Measurements from ENCODE around the gene SDR39U1.

SDR39U1 gene

DNA sequence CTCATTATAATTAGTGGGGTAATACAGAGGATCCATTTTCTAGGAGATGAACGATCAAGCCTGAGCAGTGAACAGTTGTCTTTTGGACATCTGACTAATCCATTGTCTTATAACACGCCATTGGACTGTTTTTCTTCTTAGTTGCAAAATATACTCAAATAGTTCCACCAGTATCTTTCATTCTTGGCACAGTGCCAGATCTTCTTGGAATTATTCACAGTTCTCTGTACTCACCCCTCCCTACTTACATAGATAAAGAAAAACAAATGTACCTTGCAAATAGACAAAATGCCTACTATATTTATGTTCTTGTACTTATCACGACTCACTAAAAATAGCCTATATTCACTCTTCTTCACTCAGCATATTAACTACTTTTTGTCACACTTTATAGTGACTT lies 16.9 kb downstream of the SDR39U1 start:
- Histone ChIP-seq H3K27me3 (ENCODE audit: insufficient read depth, poor library complexity, severe bottlenecking) (no peaks in the 10 kb centered on the region), H3K4me3 (ENCODE audit: severe bottlenecking) (no peak overlapping the region), H3K27ac (ENCODE audit: poor library complexity, severe bottlenecking) (peak overlapping the region; percentile 72), H3K9me3 (ENCODE audit: severe bottlenecking) (no peaks in the 10 kb centered on the region), H3K36me3 (ENCODE audit: low read depth) (no peaks in the 10 kb centered on the region; the same call in 1 of the 2 replicates), H3K4me1 (ENCODE audit: insufficient read depth, poor library complexity, severe bottlenecking) (peaks cover 29% of the 10 kb centered on the region)
- DNase-seq (ENCODE audit: low spot score) (no peak), ATAC-seq (ENCODE audit: low read depth) (peak; percentile 43)
- TF ChIP-seq, protein P1, sequence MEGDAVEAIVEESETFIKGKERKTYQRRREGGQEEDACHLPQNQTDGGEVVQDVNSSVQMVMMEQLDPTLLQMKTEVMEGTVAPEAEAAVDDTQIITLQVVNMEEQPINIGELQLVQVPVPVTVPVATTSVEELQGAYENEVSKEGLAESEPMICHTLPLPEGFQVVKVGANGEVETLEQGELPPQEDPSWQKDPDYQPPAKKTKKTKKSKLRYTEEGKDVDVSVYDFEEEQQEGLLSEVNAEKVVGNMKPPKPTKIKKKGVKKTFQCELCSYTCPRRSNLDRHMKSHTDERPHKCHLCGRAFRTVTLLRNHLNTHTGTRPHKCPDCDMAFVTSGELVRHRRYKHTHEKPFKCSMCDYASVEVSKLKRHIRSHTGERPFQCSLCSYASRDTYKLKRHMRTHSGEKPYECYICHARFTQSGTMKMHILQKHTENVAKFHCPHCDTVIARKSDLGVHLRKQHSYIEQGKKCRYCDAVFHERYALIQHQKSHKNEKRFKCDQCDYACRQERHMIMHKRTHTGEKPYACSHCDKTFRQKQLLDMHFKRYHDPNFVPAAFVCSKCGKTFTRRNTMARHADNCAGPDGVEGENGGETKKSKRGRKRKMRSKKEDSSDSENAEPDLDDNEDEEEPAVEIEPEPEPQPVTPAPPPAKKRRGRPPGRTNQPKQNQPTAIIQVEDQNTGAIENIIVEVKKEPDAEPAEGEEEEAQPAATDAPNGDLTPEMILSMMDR (IDR thresholded peaks at IDR 0.05; ENCODE audit: poor library complexity, severe bottlenecking), result no peak

DNA sequence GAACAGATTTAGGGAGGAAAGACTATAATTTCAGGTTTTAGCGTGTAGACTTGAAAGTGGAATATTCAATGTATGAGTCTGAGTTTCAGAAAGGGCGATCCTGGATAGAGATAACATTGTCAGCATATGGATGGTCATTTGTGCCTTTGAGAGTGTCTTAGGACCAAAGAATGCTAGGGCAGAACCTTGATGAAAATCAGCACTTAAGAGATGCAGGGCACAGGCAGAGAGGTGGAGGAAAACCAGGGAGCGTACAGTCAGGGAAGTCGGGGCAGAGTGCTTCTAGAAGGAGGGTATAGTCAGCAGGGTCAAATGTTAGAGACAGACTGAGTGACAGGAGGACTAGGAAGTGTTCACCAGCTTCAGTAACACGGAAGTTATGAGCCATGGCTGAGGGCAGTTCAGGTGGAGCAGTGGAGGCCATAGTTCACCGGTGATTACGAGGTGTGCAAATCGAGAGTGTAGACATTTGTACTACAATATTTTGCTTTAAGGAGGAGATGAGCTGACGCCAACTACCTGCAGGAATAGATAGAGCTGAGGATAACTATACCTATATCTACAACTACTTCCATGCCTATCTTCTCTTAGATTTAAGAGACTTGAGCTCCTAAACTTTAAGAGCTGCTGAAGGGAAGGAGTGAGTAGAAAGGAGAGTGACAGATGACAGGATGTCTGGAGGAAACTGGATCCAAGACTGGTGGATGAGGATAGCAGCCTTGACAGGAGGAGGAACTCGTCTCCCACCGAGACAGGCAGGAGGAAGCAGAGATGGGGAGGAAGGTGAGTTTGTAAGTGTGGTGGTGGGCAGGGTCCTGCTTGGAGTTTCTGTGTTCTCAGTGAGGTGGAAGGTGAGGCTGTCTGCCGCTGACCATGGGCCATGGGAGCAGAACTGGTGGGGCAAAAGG lies 19.6 kb downstream of the SDR39U1 start:
- no peaks in the 10 kb centered on the region for H3K36me3 ChIP-seq (ENCODE audit: low read depth)
- TF ChIP-seq, protein P1 (IDR thresholded peaks at IDR 0.05; ENCODE audit: poor library complexity, severe bottlenecking), result no peak
- H3K27me3 ChIP-seq (ENCODE audit: insufficient read depth, poor library complexity, severe bottlenecking), result no peaks in the 10 kb centered on the region
- ATAC-seq (ENCODE audit: low read depth) (no peak), DNase-seq (ENCODE audit: low spot score) (no peak)
- no peak overlapping the region for H3K4me3 ChIP-seq (ENCODE audit: severe bottlenecking)
- peaks cover 31% of the 10 kb centered on the region for H3K4me1 ChIP-seq (ENCODE audit: insufficient read depth, poor library complexity, severe bottlenecking)
- H3K27ac ChIP-seq (ENCODE audit: poor library complexity, severe bottlenecking), result no peak overlapping the region
- H3K9me3 ChIP-seq (ENCODE audit: severe bottlenecking), result no peaks in the 10 kb centered on the region

DNA sequence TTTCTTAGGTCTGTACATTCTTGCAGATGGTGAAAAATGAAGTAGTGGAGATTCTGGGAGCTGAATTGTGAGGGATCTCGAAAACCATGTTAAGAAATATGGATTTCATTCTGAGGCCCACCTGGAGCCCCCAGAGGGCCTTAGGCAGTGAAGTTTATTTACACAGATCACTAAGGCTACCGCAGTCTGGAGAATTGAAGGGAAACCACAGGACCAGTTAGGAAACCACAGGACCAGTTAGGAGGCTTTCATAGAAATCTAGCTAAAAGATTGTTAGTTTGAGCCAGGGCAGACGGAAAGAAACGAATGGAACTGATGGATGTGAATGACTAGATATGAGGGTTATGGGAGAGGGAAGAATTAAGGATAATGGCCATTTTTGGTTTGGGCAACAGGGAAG lies 20.3 kb downstream of the SDR39U1 start:
- TF ChIP-seq, protein P1 (IDR thresholded peaks at IDR 0.05; ENCODE audit: poor library complexity, severe bottlenecking), result no peak
- no peak for ATAC-seq (ENCODE audit: low read depth)
- no peaks in the 10 kb centered on the region for H3K9me3 ChIP-seq (ENCODE audit: severe bottlenecking)
- no peak for DNase-seq (ENCODE audit: low spot score)
- H3K27me3 ChIP-seq (ENCODE audit: insufficient read depth, poor library complexity, severe bottlenecking), result no peaks in the 10 kb centered on the region
- H3K27ac ChIP-seq (ENCODE audit: poor library complexity, severe bottlenecking), result no peak overlapping the region
- no peaks in the 10 kb centered on the region for H3K36me3 ChIP-seq (ENCODE audit: low read depth)
- peaks cover 31% of the 10 kb centered on the region for H3K4me1 ChIP-seq (ENCODE audit: insufficient read depth, poor library complexity, severe bottlenecking)
- no peak overlapping the region for H3K4me3 ChIP-seq (ENCODE audit: severe bottlenecking)

DNA sequence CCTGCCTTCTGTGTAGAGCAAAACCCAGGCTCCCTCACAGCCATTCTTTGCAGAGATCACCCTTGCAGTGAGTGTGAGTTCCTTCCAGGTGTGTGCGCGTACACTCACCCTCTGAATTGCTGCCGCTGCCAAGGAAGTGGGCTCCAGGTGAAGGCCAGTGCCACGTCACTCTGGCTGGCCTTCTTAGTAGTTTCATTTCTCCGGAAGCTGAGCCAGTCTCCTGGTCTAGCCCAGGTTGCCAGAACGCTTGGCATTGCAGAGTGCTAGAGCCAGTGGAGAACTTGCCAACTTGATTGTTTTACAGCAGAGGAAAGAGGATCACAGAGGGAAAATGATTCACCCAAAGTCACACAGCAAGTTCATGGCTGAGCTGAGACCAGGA lies 24.1 kb downstream of the SDR39U1 start:
- TF ChIP-seq, protein P1 (IDR thresholded peaks at IDR 0.05; ENCODE audit: poor library complexity, severe bottlenecking), result no peak
- Histone ChIP-seq H3K36me3 (ENCODE audit: low read depth) (no peaks in the 10 kb centered on the region), H3K9me3 (ENCODE audit: severe bottlenecking) (no peaks in the 10 kb centered on the region), H3K27ac (ENCODE audit: poor library complexity, severe bottlenecking) (peak overlapping the region; percentile 41), H3K4me1 (ENCODE audit: insufficient read depth, poor library complexity, severe bottlenecking) (peaks cover 7% of the 10 kb centered on the region), H3K27me3 (ENCODE audit: insufficient read depth, poor library complexity, severe bottlenecking) (no peaks in the 10 kb centered on the region), H3K4me3 (ENCODE audit: severe bottlenecking) (no peak overlapping the region)
- DNase-seq (ENCODE audit: low spot score), result no peak
- peak; percentile 85 for ATAC-seq (ENCODE audit: low read depth)
